Kidney capillary endothelial cell (primary cell): ENCODE measurements around the gene CEP85L.

Source experiments
- DNase-seq: peaks from one replicate; pipeline ENCODE4 v3.0.0-alpha.2; 2018; ENCODE audit warnings: low spot score

The CEP85L gene

GRCh38 chr6:118621799-118622470, 29.5 kb downstream of the CEP85L start:
- DNase-seq = no peak

GRCh38 chr6:118620202-118620601, 31.2 kb downstream of the CEP85L start:
- no peak for DNase-seq

DNA sequence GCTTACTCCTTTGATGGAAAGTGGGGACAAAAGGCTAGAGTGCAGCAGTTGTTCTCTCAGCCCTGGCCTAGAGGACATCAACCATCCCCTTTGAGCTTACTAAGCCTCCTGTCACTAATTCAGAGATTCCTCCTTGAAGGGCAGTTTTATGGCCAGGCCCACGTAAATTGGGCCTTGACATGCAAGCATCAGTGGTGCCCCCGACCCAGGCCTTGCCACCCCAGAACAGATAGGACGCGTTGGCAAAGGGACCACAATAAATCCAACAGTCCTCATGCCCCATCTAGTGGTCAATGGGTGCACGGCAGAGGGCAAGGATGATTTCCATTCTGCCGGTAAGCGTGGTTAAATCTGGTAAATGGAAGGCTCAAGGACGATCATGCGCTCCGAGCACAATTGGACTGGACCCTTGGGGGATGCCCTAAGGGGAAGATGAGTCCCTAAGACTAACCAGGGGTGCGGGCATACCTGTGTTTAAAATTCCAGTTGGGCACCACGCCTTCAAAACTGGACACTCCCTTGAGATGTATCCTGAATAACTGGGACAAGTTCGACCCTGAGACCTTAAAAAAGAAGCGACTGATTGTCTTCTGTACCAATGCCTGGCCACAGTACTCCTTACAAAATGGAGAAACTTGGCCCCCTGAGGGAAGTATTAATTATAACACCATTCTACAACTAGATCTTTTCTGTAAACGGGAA, 32.6 kb downstream of the CEP85L start:
- peak; percentile 48 for DNase-seq

GRCh38 chr6:118617417-118617816, 34.0 kb downstream of the CEP85L start:
- no peak for DNase-seq

DNA sequence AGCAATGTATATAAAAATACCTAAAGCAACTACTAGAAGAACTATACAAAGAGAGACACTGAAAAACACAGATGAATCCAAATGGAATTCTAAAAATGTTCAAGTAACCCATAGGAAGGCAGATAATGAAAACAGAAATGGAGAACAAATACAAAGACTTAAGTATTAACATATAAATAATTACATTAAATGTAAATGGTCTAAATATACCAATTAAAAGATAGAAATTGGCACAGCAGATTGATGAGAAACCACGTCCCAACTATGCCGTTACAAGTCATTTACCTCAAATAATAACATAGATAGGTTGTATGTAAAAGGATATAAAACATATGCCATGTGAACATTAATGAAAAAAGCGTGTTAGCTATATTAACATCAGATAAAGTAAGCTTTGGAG, 40.1 kb downstream of the CEP85L start:
- no peak for DNase-seq

DNA sequence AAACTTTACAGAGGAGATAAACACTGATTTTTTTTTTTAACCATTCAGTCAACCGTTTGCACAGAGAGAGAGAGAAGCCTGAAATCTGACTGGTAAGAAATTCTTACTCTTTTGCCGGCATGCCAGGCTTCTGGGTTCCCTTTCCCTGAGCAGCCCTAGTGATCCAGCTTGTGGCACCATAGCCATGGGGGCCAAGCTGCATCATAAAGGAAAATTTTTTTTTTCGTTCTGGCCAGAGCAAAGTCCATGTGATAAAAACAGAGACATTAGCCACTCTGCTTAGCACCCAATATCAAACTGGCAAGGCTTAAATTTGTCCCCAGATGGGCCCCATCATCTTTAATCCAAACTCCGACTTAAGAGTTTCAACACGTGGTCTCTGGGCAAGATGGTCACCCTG, 44.5 kb downstream of the CEP85L start:
- no peak for DNase-seq

- no peak for DNase-seq
Measured at GRCh38 chr6:118606268-118606667, 45.1 kb downstream of the CEP85L start.

DNA sequence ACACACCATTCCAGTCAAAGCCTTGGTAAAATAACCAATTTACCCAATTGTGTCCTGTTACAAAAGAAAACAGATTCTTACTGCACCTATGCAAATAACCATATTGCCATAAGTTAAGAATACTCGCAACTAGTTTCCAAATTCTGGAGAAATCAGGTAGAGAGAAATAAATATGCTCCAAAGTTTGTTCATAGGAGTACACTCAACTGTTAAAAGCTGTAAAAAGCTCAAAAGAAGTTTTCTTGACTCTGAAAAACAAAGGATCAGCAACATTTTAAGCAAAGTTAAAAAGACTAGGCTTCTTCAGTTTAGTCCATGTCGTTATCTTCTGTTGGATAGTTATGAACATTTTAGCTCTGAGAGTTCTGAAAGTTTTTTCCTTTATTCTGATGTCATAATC, 48.0 kb downstream of the CEP85L start:
- no peak for DNase-seq

DNA sequence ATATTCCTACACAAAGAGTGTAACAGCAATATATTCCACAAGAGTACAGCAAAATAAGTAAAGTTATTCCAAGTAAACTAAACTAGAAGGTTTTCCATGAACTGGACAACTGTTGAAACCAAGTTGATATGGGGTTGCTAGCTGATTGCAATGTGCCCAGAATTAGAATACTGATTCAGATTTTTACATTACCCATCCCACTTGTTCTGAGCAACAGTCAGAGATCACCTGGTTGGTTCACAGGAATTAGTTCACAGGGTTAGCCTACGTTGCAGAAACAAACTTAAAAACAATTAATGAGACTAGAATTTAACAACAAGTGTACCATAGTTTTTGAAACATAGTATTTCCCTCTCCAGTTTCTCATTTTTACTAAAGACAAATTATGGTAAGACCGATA, 49.1 kb downstream of the CEP85L start:
- DNase-seq = no peak

GRCh38 chr6:118598324-118598723, 53.1 kb downstream of the CEP85L start:
- no peak for DNase-seq

- DNase-seq = no peak
Measured at GRCh38 chr6:118597636-118598035, 53.8 kb downstream of the CEP85L start.

GRCh38 chr6:118596774-118597320, 54.5 kb downstream of the CEP85L start:
- DNase-seq = no peak

DNA sequence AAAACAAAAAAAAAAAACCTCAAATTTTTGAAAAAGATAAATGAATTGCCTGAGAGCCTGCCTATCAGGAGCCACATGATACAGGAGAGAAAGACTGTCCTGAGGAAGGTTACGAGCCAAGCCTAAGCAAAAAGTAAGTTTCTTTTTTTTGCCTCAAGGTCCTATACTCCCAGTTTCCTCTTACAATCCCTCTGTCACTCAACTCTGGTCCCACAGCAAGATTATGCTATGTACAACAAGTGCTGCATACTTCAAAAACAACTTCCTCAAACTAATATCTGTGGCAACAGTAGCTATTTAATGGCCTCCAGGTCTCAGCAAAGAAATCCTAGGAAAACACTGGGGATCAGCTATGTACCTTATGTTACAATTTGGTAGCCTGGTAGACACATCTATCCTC, 56.5 kb downstream of the CEP85L start:
- no peak for DNase-seq

DNA sequence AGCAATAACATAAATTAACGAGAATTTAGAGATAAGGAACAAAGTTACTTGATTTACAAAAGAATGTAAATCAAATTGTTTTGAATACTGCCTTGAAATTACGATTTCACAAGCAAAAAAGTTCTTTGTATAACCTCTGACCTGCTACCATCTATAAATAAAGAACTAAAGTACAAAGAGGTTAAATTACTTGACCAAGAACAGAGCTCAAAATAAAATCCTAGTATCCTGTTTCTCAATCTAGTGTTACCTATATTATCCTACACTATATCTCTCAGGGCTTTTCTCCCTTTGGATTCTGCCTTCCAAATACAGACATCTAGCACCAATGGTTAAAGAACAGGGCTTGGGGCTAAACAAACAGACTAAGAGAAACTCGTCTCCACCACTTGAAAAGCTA, 59.5 kb downstream of the CEP85L start:
- no peak for DNase-seq

- no peak for DNase-seq
Measured at GRCh38 chr6:118589649-118590365, 61.6 kb downstream of the CEP85L start.

DNA sequence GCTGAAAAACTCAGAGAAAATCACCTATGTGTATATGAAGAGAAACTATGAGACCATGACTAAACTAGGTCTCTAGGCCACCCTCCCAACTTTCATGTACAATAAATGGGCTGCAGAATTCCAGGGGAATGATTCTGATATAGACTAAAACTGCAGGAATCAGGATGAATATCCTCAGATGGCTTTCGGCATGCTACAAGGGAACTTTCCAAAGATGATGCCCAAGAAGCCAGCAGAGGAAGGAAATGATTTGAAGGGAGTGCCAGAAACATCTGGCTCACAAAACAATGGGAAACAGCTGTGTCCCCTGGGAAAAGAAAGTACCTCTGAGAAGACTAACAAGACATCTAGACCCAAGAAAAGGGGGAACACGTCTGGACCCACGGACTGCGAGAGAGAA, 62.2 kb downstream of the CEP85L start:
- peak; percentile 64 for DNase-seq

- no peak for DNase-seq
Measured at GRCh38 chr6:118588626-118589025, 62.8 kb downstream of the CEP85L start.

DNA sequence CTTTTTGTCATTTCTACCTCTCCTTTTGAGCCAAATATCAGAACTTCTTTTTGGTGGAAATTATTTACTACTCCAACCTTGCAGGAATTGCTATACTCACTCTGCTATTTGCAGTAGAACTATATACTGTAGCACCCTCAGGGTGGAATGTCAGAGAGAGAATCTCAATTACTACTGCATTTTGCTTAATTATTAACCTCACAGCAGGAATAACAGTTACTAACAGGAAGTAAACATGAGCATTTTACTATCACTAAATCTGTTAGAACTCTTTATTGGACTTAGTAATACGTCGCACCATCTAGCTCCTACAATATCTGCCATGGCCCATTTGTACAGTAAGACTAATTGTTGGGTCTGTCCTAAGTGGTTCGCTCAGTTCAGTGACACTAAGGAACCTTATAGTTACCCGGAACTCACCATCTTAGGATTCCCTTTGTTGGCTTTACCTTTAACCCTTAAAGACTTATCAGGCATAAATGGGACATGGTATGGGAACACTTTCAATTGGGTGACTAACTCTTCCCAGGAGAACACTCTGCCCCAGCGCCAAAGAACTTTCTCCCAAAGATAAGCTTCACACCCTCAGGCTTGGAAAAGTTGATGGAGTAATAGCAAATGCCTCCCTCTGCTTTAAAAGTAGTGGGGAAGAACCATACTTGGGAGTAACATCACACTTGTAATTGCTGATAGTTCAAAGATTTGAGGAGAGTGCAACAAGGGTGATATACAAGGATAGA, 64.5 kb downstream of the CEP85L start:
- no peak for DNase-seq

- no peak for DNase-seq
Measured at GRCh38 chr6:118584911-118585310, 66.5 kb downstream of the CEP85L start.

- no peak for DNase-seq
Measured at GRCh38 chr6:118581489-118581959, 69.9 kb downstream of the CEP85L start.

DNA sequence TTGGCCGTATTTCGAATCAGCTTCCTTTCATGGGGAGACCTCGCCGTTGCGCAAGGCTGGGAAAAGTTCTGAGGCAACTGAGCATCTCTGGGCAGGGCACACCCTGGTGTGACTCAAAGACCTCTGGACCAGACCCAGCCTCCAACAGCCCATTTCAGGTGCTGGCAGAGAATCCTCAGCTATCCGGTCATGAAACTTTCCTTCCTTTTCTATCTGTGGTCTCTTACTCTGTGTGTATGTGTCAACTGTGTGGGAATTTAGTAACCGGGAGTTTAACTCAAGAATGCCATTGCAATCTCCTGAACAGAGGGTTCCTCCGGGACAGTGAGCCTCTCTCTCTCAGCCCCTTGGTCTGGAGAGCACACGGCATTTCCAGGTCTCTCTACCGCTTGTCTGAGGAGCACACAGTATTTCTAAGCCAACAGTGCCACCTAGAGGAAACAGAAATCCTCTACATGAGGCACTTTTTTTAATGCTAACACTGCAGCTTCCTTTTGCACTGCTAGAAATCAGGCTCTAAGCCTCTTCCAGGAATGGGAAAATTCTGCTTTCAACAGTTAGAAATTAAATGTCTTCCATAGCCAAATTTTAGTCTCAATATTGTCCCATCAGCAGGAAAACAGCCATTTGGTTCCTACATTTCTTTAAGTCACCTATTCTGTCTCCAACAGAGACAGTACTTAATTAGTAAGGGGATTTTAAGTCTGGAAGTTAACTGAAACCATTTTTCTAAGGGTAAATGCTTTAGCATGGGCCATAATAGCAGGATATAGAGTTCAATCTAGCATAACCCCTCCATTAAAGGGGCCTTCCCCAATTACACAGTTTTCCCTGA, 70.6 kb downstream of the CEP85L start:
- peak; percentile 66 for DNase-seq
